K562 (cell line): Measurements from ENCODE around the gene SLC31A1. TPM values are rescaled to one million over a fixed set of nuclear protein-coding genes. Genes with fewer than 3 reads are reported as not detected.
A peak's percentile ranks its signal among the peaks of the same experiment; 100 is the strongest.

Source experiments
- ETS2 ChIP-seq: IDR thresholded peaks from 2 replicates; pipeline ENCODE4 v1.6.1; 2016; ENCODE audit warnings: borderline replicate concordance, missing genetic modification characterization, mild to moderate bottlenecking, moderate library complexity, missing compliant biosample characterization; ENCODE audit not compliant: poor library complexity, severe bottlenecking
- HINFP ChIP-seq: fragments of 450-650 bp; conservative IDR thresholded peaks from 2 replicates; pipeline ENCODE4 v1.6.1; 2016; ENCODE audit warnings: missing genetic modification characterization, low read depth, mild to moderate bottlenecking, control low read depth, missing compliant biosample characterization
- KDM1A ChIP-seq, 2 experiments: fragments of 450-650 bp; IDR thresholded peaks; 2 replicates each; pipeline ENCODE4 v1.6.1; 2016; ENCODE audit warnings: mild to moderate bottlenecking in 2 of 2
- NR2C2 ChIP-seq, 2 experiments: fragments of 200-800 bp in 1 of 2; sonication (Bioruptor generic) in 1 of 2; sonication (generic) in 1 of 2; formaldehyde crosslinking in 1 of 2; IDR thresholded peaks; 2 replicates each; pipeline versions ENCODE4 v1.6.1 to v1.8.0; 2016 to 2022; ENCODE audit warnings: mild to moderate bottlenecking in 1 of 2, missing compliant biosample characterization in 1 of 2, missing genetic modification characterization in 1 of 2, missing genetic modification reagents in 1 of 2
- PHB2 ChIP-seq: fragments of 450-650 bp; IDR thresholded peaks from 2 replicates; pipeline ENCODE4 v1.6.1; 2017; ENCODE audit warnings: low read depth
- SREBF2 ChIP-seq: sonication (generic); formaldehyde crosslinking; IDR thresholded peaks from 2 replicates; pipeline ENCODE4 v1.4.0; 2020; ENCODE audit warnings: mild to moderate bottlenecking, missing genetic modification reagents
- UBTF ChIP-seq, 2 experiments: IDR thresholded peaks; 2 replicates each; pipeline ENCODE4 v1.6.1; 2012; ENCODE audit warnings: improper control_type of control experiment in 2 of 2, low read depth in 2 of 2, low read length in 2 of 2, borderline replicate concordance in 1 of 2
- ZNF384 ChIP-seq: IDR thresholded peaks from 2 replicates; pipeline ENCODE4 v1.6.1; 2012; ENCODE audit warnings: low read depth, low read length, improper control_type of control experiment
- ZNF407 ChIP-seq: fragments of 450-650 bp; IDR thresholded peaks from 2 replicates; pipeline ENCODE4 v1.6.1; 2016; ENCODE audit warnings: low read depth
- ZNF408 ChIP-seq: fragments of 250-450 bp; sonication (Bioruptor Pico); IDR thresholded peaks from 2 replicates; pipeline ENCODE4 v1.4.0; 2020; ENCODE audit warnings: low read depth, mild to moderate bottlenecking, moderate library complexity
- ZNF639 ChIP-seq, 2 experiments: fragments of 200-800 bp in 1 of 2; sonication (Bioruptor generic) in 1 of 2; sonication (generic) in 1 of 2; formaldehyde crosslinking in 1 of 2; IDR thresholded peaks in 1 of 2; conservative IDR thresholded peaks in 1 of 2; 2 replicates each; pipeline versions ENCODE4 v1.5.0 to v1.6.1; 2016 to 2020; ENCODE audit warnings: missing compliant biosample characterization in 1 of 2, missing genetic modification characterization in 1 of 2, missing genetic modification reagents in 1 of 2
- polyA plus RNA-seq, 8 experiments: library from polyadenylated mRNA; depleted of rRNA in 4 of 8; stranded (reverse) in 5 of 8; unstranded in 3 of 8; fragments of >200 nt; fragmentation: Nextera tagmentation in 2 of 8; fragmentation: Illumina TruSeq in 1 of 8; extraction: Ambion mirVana in 2 of 8; extraction: Trizol in 1 of 8; gene quantifications; 2 replicates each; pipeline versions ENCODE4 v1.2.1 to v1.2.3, GENCODE V29; 2011 to 2014; ENCODE audit warnings: inconsistent platforms in 1 of 8, missing spikeins in 1 of 8
- total RNA-seq, 7 experiments: library from RNA; depleted of rRNA in 6 of 7; stranded (reverse); fragments of >200 nt in 6 of 7; fragmentation: Illumina TruSeq in 2 of 7; extraction: Trizol in 2 of 7; gene quantifications; 2 replicates each; pipeline versions ENCODE4 v1.2.1 to v1.2.3, GENCODE V29; 2011 to 2021; ENCODE audit warnings: low replicate concordance in 1 of 7

The SLC31A1 gene
- total and polyA plus RNA-seq, 9 of the 15 experiments (the other 6 are each of a cell fraction or from before 2014, with no cell fraction given) = 15.4 to 40.7 (median 25.9) TPM

GRCh38 chr9:113221003-113221799 is at the start of gene SLC31A1, which contains the start of gene FKBP15 (continued):
- TF ChIP-seq ZNF407 (no peak), KDM1A (IDR thresholded peaks at IDR 0.05) (no peak), UBTF (IDR thresholded peaks at IDR 0.05; ENCODE audit: borderline replicate concordance in 1 of 2, low read depth in 2 of 2, low read length in 2 of 2) (0 out of 4 replicates have a peak, but pooled peaks of 1 of the 2 experiments have one; percentile 36), ETS2 (tag) (no peak), ZNF408 (CRISPR knock-in tag) (no peak), HINFP (tag) (no peak), SREBF2 (CRISPR knock-in tag) (no peak), NR2C2 (CRISPR knock-in tag; IDR thresholded peaks at IDR 0.05) (no peak), NR2C2 (tag; IDR thresholded peaks at IDR 0.05) (peak; percentile 91), ZNF384 (no peak), ZNF639 (CRISPR knock-in tag; conservative IDR thresholded peaks at IDR 0.05 in 1 of 2, IDR thresholded peaks at IDR 0.05 in 1 of 2) (peak in 1 of 2 experiments; percentile 95; a peak in 2 of 4 replicates), PHB2 (no peak)
